Hepatocyte (in vitro differentiated cells): ENCODE data around the gene ZBTB7C.

Source experiments
- CTCF ChIP-seq: fragments of 200-600 bp; sonication (generic); IDR thresholded peaks from 2 replicates; pipeline ENCODE4 v1.5.1; 2016; ENCODE audit warnings: antibody characterized with exemption, mild to moderate bottlenecking; ENCODE audit not compliant: poor library complexity
- EZH2 ChIP-seq: fragments of 200-600 bp; sonication (generic); IDR thresholded peaks from 2 replicates; pipeline ENCODE4 v1.6.1; 2016; ENCODE audit warnings: antibody characterized with exemption, mild to moderate bottlenecking, borderline replicate concordance
- EZH2phosphoT487 ChIP-seq: fragments of 200-600 bp; sonication (generic); IDR thresholded peaks from one replicate; pipeline ENCODE4 v1.6.1; 2018; ENCODE audit warnings: antibody characterized with exemption, mild to moderate bottlenecking, low read depth, moderate library complexity; ENCODE audit not compliant: unreplicated experiment, severe bottlenecking

GRCh38 chr18:48394176-48394575, 15.0 kb downstream of the ZBTB7C start:
- TF ChIP-seq EZH2: no peak
- TF ChIP-seq CTCF: no peak
- TF ChIP-seq EZH2phosphoT487: no peak
